Panc1 (cell line): ENCODE measurements around the gene ITIH2. TPM values are rescaled to one million over a fixed set of nuclear protein-coding genes. Genes with fewer than 3 reads are reported as not detected.

Experiments used
- ATAC-seq: fragments of 200-7000 bp; cut with Tn5 transposase; 2 replicates; pipeline ENCODE4 v1.9.1; 2020; ENCODE audit warnings: mild to moderate bottlenecking, moderate library complexity
- BruUV-seq: library from RNA; stranded (reverse); fragments of 400-500 nt; replicated peaks from 2 replicates; lab custom pipeline; 2021; lab: Mats Ljungman, UMichigan
- CTCF ChIA-PET: fragments of 300-600 bp; sonication (Branson Sonifier 250); formaldehyde crosslinking; loops from one replicate; lab custom pipeline; 2022; ENCODE audit warnings: antibody characterized with exemption; lab: Charles Lee
- POLR2A ChIA-PET: fragments of 300-600 bp; sonication (Branson Sonifier 250); formaldehyde crosslinking; loops from one replicate; lab custom pipeline; 2022; ENCODE audit warnings: antibody characterized with exemption; lab: Charles Lee
- DNase-seq: peaks from one replicate; pipeline ENCODE4 v3.0.0-alpha.2; 2010; ENCODE audit warnings: low read depth, low spot score
- H3K27ac ChIP-seq: 2 replicates; pipeline ENCODE4 v1.5.1; 2011; ENCODE audit warnings: mild to moderate bottlenecking, low read length, inconsistent platforms
- H3K27me3 ChIP-seq: fragments of 200-500 bp; sonication (Bioruptor generic); 2 replicates; pipeline ENCODE4 v1.6.0; 2014; ENCODE audit warnings: low read length, inconsistent platforms; ENCODE audit not compliant: control insufficient read depth, insufficient read depth
- H3K36me3 ChIP-seq: fragments of 200-500 bp; sonication (Bioruptor generic); 2 replicates; pipeline ENCODE4 v1.5.1; 2014; ENCODE audit warnings: inconsistent platforms, mild to moderate bottlenecking, low read length, moderate library complexity; ENCODE audit not compliant: control insufficient read depth, insufficient read depth
- H3K4me1 ChIP-seq: 2 replicates; pipeline ENCODE4 v1.5.1; 2011; ENCODE audit warnings: inconsistent platforms, mild to moderate bottlenecking, low read length, moderate library complexity; ENCODE audit not compliant: control insufficient read depth, insufficient read depth
- H3K4me3 ChIP-seq, 2 experiments: 2 replicates each; pipeline ENCODE4 v1.5.1; 2011 to 2012; ENCODE audit warnings: low read depth in 2 of 2, low read length in 2 of 2, mild to moderate bottlenecking in 2 of 2, inconsistent platforms in 1 of 2, moderate library complexity in 1 of 2
- H3K9me3 ChIP-seq: fragments of 200-500 bp; sonication (Bioruptor generic); 2 replicates; pipeline ENCODE4 v1.5.1; 2014; ENCODE audit warnings: low read depth, mild to moderate bottlenecking, inconsistent platforms, low read length, moderate library complexity; ENCODE audit not compliant: control insufficient read depth, insufficient read depth
- POLR2AphosphoS5 ChIP-seq: IDR thresholded peaks from 2 replicates; pipeline ENCODE4 v1.6.1; 2012; ENCODE audit warnings: mild to moderate bottlenecking, low read depth, low read length, moderate library complexity
- SIN3A ChIP-seq: IDR thresholded peaks from 2 replicates; pipeline ENCODE4 v1.6.1; 2012; ENCODE audit warnings: low read depth, mild to moderate bottlenecking, low read length, moderate library complexity, borderline replicate concordance; ENCODE audit not compliant: insufficient read depth
- TCF7L2 ChIP-seq: IDR thresholded peaks from 2 replicates; pipeline ENCODE4 v1.6.1; 2011; ENCODE audit warnings: mild to moderate bottlenecking, low read depth, low read length, inconsistent platforms
- in situ Hi-C: cut with HindIII; loops from 2 replicates; pipeline ENCODE4 v1.10.0; 2016; ENCODE audit warnings: low sequenced_read_pairs, low pct_unique_long_range_greater_than_20kb
- intact Hi-C: fragments of 100-400 bp; cut with micrococcal nuclease; formaldehyde crosslinking; loops from one replicate; pipeline ENCODE4 v1.10.0; 2022; ENCODE audit not compliant: unreplicated experiment
- total RNA-seq: library from RNA; stranded (reverse); gene quantifications from one replicate; pipeline ENCODE4 v1.2.1, GENCODE V29; 2021; ENCODE audit not compliant: unreplicated experiment
- TF ChIP-seq, protein P1 (sequence below): fragments of 450-650 bp; IDR thresholded peaks from 2 replicates; pipeline ENCODE4 v1.5.1; 2017; ENCODE audit warnings: mild to moderate bottlenecking
- TF ChIP-seq, protein P2 (sequence below), 2 experiments: IDR thresholded peaks; 2 replicates each; pipeline ENCODE4 v1.6.1; 2011 to 2012; ENCODE audit warnings: low read depth in 2 of 2, control low read depth in 1 of 2, low read length in 1 of 2, mild to moderate bottlenecking in 1 of 2, moderate library complexity in 1 of 2; ENCODE audit not compliant: insufficient read depth in 1 of 2

ITIH2 gene
- total RNA-seq, 1 experiment from 2014 or later = 0.67 TPM

DNA sequence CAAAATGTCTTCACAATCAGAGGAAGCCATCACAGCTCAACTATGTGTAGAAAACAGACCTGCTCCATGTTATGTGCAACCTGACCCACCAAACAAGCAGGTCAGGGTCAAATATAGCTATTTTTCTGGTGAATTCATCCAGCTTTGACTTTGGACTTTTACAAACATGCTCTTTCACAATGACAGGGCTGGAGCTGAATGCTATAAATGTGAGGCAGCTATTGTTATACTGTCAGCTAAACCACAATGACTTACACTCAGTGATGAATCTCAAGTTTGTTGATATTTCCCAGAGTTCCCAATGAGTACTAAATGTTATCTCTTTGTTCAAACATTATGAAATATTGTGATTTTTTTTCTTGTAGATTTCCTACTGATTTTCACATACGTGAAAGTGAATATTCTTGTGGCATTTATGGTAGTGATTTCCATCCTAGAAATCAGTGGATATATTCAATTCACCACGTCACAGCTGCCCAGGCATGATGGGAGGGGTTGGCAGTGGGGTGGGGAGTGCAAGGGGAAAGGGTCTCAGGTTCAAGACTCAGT lies 2.5 kb upstream of the ITIH2 start:
- Histone ChIP-seq H3K27me3 (no peaks in the 10 kb centered on the region; the same call in 1 of the 2 replicates), H3K27ac (no peak overlapping the region), H3K4me1 (no peaks in the 10 kb centered on the region), H3K9me3 (no peaks in the 10 kb centered on the region), H3K4me3 (no peak overlapping the region), H3K36me3 (no peaks in the 10 kb centered on the region)
- no peak for DNase-seq
- no peak for ATAC-seq
- intact Hi-C loops = no loop called here
- ChIA-PET POLR2A (no interaction called here), CTCF (no interaction called here)
- TF ChIP-seq POLR2AphosphoS5 (no peak), TCF7L2 (no peak), SIN3A (no peak)
- TF ChIP-seq, protein P1, sequence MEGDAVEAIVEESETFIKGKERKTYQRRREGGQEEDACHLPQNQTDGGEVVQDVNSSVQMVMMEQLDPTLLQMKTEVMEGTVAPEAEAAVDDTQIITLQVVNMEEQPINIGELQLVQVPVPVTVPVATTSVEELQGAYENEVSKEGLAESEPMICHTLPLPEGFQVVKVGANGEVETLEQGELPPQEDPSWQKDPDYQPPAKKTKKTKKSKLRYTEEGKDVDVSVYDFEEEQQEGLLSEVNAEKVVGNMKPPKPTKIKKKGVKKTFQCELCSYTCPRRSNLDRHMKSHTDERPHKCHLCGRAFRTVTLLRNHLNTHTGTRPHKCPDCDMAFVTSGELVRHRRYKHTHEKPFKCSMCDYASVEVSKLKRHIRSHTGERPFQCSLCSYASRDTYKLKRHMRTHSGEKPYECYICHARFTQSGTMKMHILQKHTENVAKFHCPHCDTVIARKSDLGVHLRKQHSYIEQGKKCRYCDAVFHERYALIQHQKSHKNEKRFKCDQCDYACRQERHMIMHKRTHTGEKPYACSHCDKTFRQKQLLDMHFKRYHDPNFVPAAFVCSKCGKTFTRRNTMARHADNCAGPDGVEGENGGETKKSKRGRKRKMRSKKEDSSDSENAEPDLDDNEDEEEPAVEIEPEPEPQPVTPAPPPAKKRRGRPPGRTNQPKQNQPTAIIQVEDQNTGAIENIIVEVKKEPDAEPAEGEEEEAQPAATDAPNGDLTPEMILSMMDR = no peak
- TF ChIP-seq, protein P2, sequence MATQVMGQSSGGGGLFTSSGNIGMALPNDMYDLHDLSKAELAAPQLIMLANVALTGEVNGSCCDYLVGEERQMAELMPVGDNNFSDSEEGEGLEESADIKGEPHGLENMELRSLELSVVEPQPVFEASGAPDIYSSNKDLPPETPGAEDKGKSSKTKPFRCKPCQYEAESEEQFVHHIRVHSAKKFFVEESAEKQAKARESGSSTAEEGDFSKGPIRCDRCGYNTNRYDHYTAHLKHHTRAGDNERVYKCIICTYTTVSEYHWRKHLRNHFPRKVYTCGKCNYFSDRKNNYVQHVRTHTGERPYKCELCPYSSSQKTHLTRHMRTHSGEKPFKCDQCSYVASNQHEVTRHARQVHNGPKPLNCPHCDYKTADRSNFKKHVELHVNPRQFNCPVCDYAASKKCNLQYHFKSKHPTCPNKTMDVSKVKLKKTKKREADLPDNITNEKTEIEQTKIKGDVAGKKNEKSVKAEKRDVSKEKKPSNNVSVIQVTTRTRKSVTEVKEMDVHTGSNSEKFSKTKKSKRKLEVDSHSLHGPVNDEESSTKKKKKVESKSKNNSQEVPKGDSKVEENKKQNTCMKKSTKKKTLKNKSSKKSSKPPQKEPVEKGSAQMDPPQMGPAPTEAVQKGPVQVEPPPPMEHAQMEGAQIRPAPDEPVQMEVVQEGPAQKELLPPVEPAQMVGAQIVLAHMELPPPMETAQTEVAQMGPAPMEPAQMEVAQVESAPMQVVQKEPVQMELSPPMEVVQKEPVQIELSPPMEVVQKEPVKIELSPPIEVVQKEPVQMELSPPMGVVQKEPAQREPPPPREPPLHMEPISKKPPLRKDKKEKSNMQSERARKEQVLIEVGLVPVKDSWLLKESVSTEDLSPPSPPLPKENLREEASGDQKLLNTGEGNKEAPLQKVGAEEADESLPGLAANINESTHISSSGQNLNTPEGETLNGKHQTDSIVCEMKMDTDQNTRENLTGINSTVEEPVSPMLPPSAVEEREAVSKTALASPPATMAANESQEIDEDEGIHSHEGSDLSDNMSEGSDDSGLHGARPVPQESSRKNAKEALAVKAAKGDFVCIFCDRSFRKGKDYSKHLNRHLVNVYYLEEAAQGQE (IDR thresholded peaks at IDR 0.05; ENCODE audit: insufficient read depth in 1 of 2, low read depth in 2 of 2, low read length in 1 of 2) = no peak
- no TSS peak for BruUV-seq
- in situ Hi-C loops = no loop called here

DNA sequence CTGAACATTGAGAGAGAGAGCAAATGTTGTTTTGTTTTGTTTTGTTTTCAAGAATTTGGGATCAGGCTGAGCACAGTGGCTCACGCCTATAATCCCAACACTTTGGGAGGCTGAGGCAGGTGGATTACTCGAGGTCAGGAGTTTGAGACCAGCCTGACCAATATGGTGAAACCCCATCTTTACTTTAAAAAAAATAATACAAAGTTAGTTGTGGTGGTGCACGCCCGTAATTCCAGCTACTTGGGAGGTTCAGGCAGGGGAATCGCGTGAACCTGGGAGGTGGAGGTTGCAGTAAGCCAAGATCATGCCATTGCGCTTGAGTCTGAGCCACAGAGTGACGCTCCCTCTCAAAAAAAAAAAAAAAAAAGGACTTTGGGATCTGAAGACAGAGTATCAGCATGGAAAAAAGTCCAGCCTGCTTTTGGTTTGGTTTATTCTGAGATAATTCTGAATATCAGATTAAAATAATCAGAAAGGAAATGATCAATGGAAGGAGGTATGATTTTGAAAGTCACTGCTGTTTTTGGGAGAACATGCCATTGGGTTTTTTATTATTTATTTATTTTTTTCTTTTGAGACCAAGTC lies 1.9 kb upstream of the ITIH2 start:
- intact Hi-C loops (no loop called here), in situ Hi-C loops (no loop called here)
- TF ChIP-seq POLR2AphosphoS5 (no peak), SIN3A (no peak), TCF7L2 (no peak)
- TF ChIP-seq, protein P2 (IDR thresholded peaks at IDR 0.05; ENCODE audit: insufficient read depth in 1 of 2, low read depth in 2 of 2, low read length in 1 of 2) = no peak
- TF ChIP-seq, protein P1 = no peak
- DNase-seq (no peak), ATAC-seq (no peak)
- H3K9me3 ChIP-seq = no peaks in the 10 kb centered on the region
- H3K27ac ChIP-seq = no peak overlapping the region
- ChIA-PET CTCF (no interaction called here), POLR2A (no interaction called here)
- BruUV-seq = no TSS peak
- no peaks in the 10 kb centered on the region for H3K4me1 ChIP-seq
- no peak overlapping the region for H3K4me3 ChIP-seq
- peaks cover 2% of the 10 kb centered on the region for H3K27me3 ChIP-seq
- no peaks in the 10 kb centered on the region for H3K36me3 ChIP-seq
